ENCODE results near the gene POU3F1.
"Not testable (repeated sequence)": the region's sequence is repeated elsewhere in the genome, so short reads cannot be mapped to it uniquely, and the experiment has no call there.

The POU3F1 gene

GRCh38 chr1:38046884-38047602, 450 bp upstream of the POU3F1 start:
- DNase-seq = peak; percentile 91

GRCh38 chr1:38045401-38046332, 926 bp downstream of the POU3F1 start:
- DNase-seq = peak; percentile 40

DNA sequence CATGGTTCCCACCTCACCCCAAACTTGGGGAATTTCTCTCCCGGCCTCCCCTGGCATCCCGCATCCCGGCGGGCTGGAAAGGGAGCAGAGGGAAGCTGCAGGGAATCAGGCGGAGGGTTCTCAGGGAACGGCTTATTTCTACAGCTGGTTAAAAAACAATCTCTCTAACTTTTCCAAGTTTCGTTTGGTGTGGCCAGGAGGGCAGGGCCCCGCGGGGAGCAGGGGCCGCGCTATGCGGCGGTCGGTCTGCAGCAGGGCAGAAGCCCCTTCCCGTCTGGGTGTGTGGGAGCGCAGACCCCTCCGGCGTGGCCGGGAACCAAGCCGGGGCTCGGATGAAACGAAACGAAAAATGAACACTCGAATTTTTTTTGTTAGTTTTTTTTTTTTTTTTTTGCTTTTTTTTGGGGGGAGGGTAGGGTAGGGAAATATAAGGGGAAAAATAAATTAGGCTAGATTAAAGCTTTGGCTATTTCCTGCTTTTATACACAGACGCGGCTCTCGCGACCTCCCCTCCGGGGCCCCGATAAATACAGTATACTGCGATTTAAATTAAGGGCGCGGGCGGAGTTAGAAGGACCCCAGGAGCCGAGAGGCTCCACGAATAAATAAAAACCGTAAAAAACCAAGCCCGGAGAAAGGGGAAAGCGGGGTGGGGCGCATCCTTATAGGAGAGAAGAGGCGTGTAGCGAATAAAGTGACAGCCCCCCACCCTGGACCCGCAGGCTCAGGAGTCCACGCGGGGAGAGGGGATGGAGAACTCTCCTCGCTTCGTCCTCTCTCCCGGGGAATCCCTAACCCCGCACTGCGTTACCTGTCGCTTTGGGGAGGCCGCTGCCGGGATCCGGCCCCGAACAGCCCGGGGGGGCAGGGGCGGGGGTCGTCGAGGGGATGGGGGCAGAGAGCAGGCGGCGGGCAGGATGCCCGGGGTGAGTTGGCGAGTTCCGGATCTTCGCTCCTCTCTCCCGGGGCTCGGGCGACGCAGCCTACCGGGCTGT, 2.1 kb downstream of the POU3F1 start:
- DNase-seq = peak; percentile 54

DNA sequence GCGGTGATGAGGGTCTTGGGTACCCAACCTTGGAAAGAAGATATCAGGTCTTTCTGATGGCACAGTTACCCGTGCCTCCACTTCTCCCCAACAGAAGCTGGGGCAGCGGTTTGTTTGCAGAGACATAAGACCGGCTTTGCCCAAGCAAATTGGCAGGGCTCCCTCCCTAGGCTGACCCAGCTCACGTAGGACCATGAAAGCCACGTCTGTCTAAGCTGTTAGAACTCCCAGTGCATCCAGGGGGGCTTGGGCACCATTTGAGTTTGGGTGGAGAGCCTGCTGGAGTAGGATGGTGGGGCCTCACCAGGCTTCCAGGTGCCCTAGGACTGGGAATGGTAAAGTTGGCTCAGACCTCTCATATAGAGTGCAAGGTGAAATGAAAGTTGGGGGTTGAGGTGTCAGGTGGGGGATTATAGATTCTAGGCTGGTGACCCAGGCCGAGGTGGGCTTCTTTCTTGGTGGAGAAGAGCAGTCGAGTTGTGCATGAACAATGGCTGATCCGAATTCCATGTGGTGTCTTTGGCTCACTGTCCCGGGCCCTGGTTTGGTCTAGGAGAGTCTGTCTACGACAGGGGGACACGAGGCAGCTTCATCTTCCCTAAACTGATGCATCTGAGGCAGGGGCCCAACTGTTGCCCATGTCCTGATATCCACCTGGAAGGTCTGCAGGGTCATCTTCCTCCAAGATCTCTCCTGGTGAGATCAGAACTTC, 3.4 kb downstream of the POU3F1 start:
- no peak for DNase-seq

DNA sequence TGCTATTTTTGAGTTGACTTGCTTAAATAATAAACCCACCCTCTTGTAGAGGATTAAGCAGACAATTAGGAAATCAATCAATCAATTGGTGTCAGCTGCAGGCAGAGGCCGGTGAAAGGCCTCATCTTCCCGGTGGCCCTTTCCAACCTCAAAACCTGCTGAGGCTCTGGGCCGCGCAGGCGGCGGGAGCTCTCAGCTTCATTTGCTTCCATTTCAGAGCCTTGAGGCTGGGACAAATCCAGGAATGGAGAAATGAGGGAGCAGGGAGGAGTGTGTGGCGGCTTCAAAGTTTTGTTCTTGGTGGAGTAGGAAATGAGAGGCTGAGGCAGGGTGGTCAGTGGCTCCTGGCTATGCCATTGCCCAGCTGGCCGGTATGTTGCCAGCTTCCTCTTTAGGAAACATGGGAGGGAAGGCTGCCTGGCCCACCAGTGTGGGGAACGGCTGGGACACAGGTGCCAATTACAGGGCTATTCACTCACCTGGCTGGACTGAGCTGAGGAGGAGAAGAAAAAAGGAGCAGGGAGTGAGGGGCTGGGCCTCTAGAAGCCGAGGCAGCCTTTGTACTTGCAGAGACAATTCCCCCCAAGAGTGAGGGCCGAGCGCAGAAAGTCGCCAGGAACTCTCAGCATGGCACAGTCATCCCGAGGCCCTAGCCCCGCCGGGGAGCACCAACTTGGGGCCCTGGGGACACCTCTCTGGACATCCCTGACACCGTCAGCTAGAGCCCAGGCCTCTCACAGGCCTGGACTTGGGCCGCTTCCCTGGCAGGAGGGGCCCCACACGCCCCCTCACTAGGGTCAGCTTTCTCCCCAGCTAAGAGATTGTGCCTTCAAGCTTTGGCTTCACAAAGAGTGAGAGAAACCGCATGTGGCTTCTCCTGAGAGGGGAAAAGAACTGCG, 4.4 kb downstream of the POU3F1 start:
- DNase-seq = no peak

- no peak for DNase-seq
These were observed 7.1 kb downstream of the POU3F1 start for GRCh38 chr1:38039331-38040088.

DNA sequence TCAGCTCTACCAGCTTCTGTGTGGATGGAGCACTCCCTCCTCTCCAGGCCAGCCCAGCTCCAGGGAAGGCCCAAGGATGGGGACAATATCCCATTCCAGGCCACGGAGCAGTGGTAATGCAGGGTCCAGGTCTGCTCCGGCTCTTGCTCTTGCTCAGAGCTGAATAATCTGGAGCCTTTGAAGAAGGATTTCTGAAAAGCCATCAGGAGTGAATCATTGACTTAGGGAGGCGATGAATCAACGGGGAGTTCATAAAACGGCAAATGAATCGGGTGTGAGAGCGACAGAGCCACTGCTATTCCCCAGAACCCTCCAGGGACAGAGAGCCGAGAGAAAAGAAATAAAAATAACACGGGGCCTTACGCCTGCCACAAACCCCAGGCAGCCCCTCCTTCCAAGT, 7.7 kb downstream of the POU3F1 start:
- DNase-seq = no peak

DNA sequence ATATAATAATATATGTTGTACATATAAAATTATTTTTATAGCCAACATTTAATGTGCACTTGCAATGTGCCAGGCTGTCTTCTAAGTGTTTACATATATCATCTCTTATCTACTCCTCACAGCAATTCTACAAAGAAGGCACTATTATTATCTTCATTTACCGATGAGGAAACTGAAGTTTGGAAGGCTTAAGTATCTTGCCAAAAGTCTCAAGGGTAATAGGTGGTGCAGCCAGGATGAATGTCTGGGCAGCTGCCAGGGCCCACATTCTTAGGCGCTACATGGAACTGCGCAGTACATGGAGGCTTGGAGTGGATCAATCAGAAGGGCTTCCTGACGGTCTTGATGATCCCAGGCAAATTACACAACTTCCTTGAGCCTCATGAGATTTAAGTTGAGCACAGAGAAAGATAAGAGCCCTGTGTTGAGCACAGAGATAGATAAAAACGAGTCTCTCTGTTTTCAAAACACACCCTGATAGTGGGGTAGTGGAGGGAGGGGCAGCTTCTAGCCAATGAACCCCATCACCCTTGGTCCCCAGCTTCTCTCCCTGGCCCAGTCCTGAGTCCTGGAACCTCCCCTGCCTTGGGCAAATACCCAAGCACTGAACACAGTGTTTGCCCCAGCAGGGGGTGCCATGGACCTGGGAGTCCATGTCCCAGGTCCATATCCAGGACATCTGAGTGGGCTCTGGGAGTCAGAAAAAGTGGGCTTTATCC, 9.2 kb downstream of the POU3F1 start:
- no peak for DNase-seq

GRCh38 chr1:38034871-38035270, 11.7 kb downstream of the POU3F1 start:
- no peak for DNase-seq

- not testable (repeated sequence) for DNase-seq
These were observed 13.6 kb downstream of the POU3F1 start for GRCh38 chr1:38032992-38033391.

DNA sequence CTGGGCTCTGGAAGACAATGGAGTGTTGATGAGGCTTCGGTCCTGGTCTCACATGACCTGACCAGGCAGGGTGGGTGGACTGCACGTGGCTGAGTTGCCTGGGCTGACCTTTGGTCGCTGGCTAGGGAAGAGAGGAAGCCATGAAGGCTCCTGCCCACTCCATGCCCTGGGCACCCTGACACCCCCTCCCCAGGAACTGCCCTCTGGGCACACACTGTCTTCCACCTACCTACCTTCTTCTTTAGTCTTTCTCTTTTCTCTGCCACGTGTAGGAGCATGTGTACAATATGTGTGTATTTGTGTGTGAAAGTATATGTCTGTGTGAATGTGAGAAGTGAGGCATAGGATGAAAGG, 15.1 kb downstream of the POU3F1 start:
- DNase-seq = no peak

- DNase-seq = no peak
These were observed 15.7 kb downstream of the POU3F1 start for GRCh38 chr1:38030596-38031512.

DNA sequence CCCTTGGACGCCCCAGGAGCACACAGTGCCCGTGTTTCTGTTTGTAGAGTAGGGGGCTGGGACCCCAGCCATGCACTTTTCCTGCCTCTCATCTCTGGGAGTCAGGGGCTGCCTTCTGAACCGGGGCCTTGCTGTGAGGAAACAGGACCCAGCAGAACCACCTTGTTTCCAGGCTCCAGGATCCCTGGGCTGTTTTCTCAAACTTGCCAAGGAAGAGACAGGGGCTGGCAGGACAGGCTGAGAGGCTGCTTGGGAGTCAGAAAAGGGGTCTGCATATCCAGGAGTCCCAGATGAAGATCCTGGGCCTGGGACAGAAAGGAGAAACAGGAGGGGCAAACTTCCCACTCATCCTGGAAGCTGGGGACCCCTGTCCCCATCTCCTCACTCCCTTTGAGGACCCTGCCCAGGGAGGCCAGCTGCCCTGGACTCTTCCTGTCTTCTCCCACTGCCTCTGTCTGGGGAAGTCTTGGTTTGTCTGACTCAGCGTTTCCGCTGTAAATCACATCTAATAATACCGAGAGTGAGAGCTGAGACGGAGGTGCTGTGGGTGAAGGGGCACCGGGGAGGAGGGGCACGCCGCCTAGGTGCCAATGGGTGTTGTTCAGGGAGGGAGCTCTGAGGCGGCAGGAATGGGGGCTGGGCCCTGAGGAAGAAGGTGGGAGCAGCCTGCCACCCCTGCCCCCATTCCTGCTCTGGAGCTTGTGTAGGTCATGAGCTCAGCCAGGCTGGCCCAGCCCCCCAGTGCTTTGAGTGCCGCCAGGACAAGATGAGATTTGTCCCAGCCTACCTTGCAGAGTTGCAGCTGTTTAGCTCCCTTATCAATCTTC, 16.7 kb downstream of the POU3F1 start:
- DNase-seq = peak; percentile 45

GRCh38 chr1:38029081-38029681, 17.4 kb downstream of the POU3F1 start:
- peak; percentile 36 for DNase-seq

DNA sequence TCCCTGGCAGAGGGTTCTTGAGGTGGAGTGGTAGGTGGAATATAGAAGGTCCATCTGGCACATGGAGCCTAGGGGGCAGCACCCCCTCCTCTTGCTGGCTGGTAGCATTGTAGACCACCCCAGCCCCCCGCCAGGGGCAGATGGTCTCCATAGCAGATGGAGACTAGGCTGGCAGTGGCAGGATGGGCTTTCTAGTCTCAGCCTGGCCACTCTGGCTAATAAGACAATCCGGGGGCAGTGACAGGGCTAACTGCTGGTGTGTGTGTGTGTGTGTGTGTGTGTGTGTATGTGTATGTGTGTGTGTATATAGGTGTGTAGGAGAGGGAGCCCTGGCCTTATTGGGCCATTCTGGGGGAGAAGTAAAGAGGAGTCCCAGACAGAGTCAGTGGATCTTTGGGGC, 17.9 kb downstream of the POU3F1 start:
- DNase-seq = peak; percentile 35

- DNase-seq = no peak
These were observed 18.4 kb downstream of the POU3F1 start for GRCh38 chr1:38028105-38028591.

Measured in left hindlimb (tissue), 1 donor.